ENCODE data around the gene UBQLN4.

DNA sequence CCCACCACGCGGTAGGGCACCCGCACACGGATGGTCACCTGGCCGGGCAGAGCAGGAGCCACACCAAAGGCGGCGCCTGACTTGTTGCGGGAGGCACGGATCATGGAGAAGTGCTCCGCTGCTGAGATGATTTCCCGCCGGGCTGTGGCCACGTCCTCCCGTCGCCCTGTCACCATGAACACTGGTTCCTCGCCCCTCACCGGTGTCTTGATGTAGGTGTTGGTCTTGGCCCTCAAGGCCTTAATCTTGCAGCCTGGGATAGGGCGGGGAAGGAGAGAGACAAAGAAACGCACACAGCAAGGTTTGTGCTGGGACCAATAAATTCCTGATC lies 23.8 kb upstream of the UBQLN4 start:
- TF ChIP-seq, protein P1, sequence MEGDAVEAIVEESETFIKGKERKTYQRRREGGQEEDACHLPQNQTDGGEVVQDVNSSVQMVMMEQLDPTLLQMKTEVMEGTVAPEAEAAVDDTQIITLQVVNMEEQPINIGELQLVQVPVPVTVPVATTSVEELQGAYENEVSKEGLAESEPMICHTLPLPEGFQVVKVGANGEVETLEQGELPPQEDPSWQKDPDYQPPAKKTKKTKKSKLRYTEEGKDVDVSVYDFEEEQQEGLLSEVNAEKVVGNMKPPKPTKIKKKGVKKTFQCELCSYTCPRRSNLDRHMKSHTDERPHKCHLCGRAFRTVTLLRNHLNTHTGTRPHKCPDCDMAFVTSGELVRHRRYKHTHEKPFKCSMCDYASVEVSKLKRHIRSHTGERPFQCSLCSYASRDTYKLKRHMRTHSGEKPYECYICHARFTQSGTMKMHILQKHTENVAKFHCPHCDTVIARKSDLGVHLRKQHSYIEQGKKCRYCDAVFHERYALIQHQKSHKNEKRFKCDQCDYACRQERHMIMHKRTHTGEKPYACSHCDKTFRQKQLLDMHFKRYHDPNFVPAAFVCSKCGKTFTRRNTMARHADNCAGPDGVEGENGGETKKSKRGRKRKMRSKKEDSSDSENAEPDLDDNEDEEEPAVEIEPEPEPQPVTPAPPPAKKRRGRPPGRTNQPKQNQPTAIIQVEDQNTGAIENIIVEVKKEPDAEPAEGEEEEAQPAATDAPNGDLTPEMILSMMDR (IDR thresholded peaks at IDR 0.05; ENCODE audit: insufficient read depth, low read length, poor library complexity, severe bottlenecking) = no peak
- no peak for TF ChIP-seq EZH2phosphoT487 (conservative IDR thresholded peaks at IDR 0.05; ENCODE audit: low read length)
